Esophagus squamous epithelium (tissue), 4 donors: ENCODE measurements around the gene SV2B.

ENCODE experiments used
- POLR2A ChIP-seq, 4 donors: fragments of 450-650 bp; IDR thresholded peaks; one replicate each; pipeline ENCODE4 v1.6.1; 2017; ENCODE audit warnings: antibody characterized with exemption in 4 of 4, mild to moderate bottlenecking in 4 of 4, moderate library complexity in 3 of 4
- TF ChIP-seq, protein P1 (sequence below), 6 experiments: fragments of 450-650 bp in 4 of 6; fragments of 200-600 bp in 2 of 6; sonication (generic) in 2 of 6; IDR thresholded peaks; one replicate each; pipeline ENCODE4 v1.5.1; 2016 to 2019; ENCODE audit warnings: antibody characterized with exemption in 6 of 6, mild to moderate bottlenecking in 4 of 6, moderate library complexity in 4 of 6

DNA sequence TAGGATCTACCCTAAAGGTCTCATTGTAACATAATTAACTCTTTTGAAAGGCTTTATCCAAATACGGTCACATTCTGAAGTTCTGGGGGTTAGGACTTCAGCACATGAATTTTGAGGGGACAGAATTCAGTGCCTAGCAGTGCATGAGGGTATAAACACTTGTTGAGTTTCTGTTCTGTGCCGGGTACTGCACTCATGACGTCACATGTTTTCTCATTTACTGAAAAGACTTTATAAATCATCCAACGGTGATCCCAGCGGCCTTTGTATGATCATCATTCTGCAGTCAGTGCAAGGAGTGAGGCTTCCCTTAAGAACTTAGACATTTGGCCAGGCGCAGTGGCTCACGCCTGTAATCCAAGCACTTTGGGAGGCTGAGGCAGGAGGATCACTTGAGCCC is 25.1 kb downstream of the SV2B start:
- TF ChIP-seq, protein P1, sequence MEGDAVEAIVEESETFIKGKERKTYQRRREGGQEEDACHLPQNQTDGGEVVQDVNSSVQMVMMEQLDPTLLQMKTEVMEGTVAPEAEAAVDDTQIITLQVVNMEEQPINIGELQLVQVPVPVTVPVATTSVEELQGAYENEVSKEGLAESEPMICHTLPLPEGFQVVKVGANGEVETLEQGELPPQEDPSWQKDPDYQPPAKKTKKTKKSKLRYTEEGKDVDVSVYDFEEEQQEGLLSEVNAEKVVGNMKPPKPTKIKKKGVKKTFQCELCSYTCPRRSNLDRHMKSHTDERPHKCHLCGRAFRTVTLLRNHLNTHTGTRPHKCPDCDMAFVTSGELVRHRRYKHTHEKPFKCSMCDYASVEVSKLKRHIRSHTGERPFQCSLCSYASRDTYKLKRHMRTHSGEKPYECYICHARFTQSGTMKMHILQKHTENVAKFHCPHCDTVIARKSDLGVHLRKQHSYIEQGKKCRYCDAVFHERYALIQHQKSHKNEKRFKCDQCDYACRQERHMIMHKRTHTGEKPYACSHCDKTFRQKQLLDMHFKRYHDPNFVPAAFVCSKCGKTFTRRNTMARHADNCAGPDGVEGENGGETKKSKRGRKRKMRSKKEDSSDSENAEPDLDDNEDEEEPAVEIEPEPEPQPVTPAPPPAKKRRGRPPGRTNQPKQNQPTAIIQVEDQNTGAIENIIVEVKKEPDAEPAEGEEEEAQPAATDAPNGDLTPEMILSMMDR (IDR thresholded peaks at IDR 0.05): no peak
- no peak for TF ChIP-seq POLR2A (IDR thresholded peaks at IDR 0.05)
